Measurements from ENCODE around the gene ASCC2.

Gene ASCC2

DNA sequence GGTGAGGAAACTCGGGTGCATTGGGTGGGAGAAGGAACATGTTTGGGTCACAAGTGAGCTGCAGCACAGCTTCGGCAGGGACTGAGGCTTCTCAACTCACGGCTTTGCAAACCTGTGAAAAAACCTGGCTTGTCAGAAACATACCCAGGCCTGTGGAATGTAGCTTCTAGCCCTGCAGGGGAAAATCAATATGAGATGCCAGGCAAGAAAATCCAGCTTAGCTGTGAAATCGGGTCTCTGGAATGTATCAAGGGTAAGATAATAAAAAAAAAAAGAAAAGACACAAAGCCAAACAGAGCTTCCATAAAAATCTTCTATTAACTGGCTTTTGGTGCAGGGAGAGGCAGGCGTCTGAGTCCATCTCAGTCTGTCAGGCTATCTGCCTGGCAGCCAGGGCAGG lies 42.4 kb downstream of the ASCC2 start:
- peaks cover 84% of the 10 kb centered on the region for H3K36me3 Mint-ChIP-seq
- DNase-seq (ENCODE audit: low spot score in 2 of 2) = no peak
- no peak overlapping the region for H3K27ac Mint-ChIP-seq
- H3K9me3 Mint-ChIP-seq = no peaks in the 10 kb centered on the region
- no peak overlapping the region for H3K4me3 Mint-ChIP-seq
- peaks cover 8% of the 10 kb centered on the region for H3K4me1 Mint-ChIP-seq
- no peak for ATAC-seq

DNA sequence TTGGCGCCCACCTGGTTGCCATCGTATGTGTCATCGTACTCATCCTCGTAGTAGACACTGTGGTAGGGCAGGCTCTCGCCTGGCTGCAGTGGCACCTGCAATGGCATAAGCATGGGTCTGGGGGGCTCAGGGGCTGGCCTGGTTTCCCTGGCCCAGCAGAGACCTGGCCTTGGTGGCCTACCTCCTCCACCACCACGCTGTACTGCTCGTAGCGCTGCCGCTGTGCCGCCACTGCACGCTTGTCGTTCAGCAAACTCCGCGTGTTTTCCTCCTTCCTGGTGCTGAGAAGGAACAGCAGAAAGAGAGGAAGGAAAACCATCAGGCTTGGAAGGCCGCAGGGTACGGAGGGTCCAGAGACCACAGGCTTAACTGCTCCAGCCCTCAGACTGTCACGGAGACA lies 44.7 kb downstream of the ASCC2 start:
- H3K36me3 Mint-ChIP-seq = peaks cover 90% of the 10 kb centered on the region
- no peaks in the 10 kb centered on the region for H3K9me3 Mint-ChIP-seq
- H3K27ac Mint-ChIP-seq = no peak overlapping the region
- ATAC-seq = no peak
- no peak overlapping the region for H3K4me3 Mint-ChIP-seq
- no peak for DNase-seq (ENCODE audit: low spot score in 2 of 2)
- H3K4me1 Mint-ChIP-seq = peaks cover 7% of the 10 kb centered on the region

GRCh38 chr22:29790061-29790460 lies 48.0 kb downstream of the ASCC2 start:
- DNase-seq (ENCODE audit: low spot score in 2 of 2) (no peak), ATAC-seq (no peak)
- Mint-ChIP-seq H3K4me3 (no peak overlapping the region), H3K4me1 (no peaks in the 10 kb centered on the region), H3K36me3 (peaks cover 69% of the 10 kb centered on the region), H3K9me3 (no peaks in the 10 kb centered on the region), H3K27ac (peak overlapping the region; percentile 55)

GRCh38 chr22:29788339-29789279 lies 49.5 kb downstream of the ASCC2 start:
- no peaks in the 10 kb centered on the region for H3K4me1 Mint-ChIP-seq
- no peak overlapping the region for H3K4me3 Mint-ChIP-seq
- DNase-seq (ENCODE audit: low spot score in 2 of 2) = no peak
- no peak overlapping the region for H3K27ac Mint-ChIP-seq
- ATAC-seq = no peak
- no peaks in the 10 kb centered on the region for H3K9me3 Mint-ChIP-seq
- H3K36me3 Mint-ChIP-seq = peaks cover 59% of the 10 kb centered on the region

DNA sequence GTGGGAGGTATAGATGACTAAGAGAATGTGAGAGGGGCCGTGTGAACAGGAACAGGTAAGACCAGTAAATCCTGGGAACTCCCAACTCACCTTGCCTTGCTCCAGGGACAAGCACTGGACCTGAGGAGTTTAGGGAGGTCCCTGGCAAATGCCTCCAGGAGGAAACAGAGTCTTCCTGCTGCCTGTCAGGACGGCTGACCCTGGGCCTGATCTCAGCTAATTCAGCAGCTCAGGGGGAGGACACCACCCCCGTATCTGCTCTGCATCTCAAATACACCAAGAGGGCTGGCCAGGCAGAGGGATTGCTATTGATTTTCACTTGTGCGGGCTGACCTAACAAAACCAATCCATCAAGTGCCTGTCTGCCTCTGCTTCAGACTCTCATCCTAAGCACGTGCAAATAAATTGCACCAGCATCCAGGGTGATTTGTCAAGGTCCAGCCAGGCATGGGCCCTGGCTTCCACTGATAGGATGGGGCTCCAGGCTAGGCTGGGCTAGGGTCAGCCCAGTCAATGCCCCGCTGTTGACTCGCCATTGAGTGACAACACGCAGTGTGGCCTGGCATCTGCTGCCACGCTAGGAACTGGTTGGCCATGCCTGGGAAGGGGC lies 50.6 kb downstream of the ASCC2 start:
- Mint-ChIP-seq H3K9me3 (no peaks in the 10 kb centered on the region), H3K27ac (no peak overlapping the region), H3K36me3 (peaks cover 50% of the 10 kb centered on the region), H3K4me1 (no peaks in the 10 kb centered on the region), H3K4me3 (no peak overlapping the region)
- DNase-seq (ENCODE audit: low spot score in 2 of 2) (no peak), ATAC-seq (peak; percentile 38)

DNA sequence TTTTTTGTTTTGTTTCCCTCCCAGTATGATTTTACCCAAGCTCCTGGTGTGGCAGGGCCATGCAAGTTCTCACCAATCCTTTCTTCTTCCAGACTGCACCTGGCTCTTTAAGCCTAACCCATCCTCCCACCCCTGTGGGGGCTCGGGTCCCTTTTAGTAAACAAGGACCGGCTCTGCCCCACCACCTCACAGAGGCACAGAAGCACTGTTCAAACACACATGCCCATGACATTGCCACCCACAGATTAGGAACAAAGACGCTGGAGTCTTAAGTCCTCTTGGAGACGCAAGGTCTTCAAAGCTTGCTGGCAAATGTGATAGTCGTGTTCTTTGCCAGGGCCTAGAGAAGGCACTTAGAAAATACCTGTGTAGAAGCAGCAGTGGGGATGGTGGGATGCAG lies 52.0 kb downstream of the ASCC2 start:
- ATAC-seq (no peak), DNase-seq (ENCODE audit: low spot score in 2 of 2) (no peak)
- Mint-ChIP-seq H3K9me3 (no peaks in the 10 kb centered on the region), H3K36me3 (peaks cover 36% of the 10 kb centered on the region), H3K4me1 (no peaks in the 10 kb centered on the region), H3K27ac (no peak overlapping the region), H3K4me3 (no peak overlapping the region)

GRCh38 chr22:29784451-29785361 lies 53.4 kb downstream of the ASCC2 start:
- no peak for ATAC-seq
- H3K4me1 Mint-ChIP-seq = no peaks in the 10 kb centered on the region
- no peak overlapping the region for H3K4me3 Mint-ChIP-seq
- H3K36me3 Mint-ChIP-seq = peaks cover 22% of the 10 kb centered on the region
- DNase-seq (ENCODE audit: low spot score in 2 of 2) = no peak
- no peak overlapping the region for H3K27ac Mint-ChIP-seq
- H3K9me3 Mint-ChIP-seq = no peaks in the 10 kb centered on the region

- H3K4me3 Mint-ChIP-seq = no peak overlapping the region
- no peaks in the 10 kb centered on the region for H3K4me1 Mint-ChIP-seq
- no peak for DNase-seq (ENCODE audit: low spot score in 2 of 2)
- no peaks in the 10 kb centered on the region for H3K9me3 Mint-ChIP-seq
- peaks cover under 1% of the 10 kb centered on the region for H3K36me3 Mint-ChIP-seq
- peak overlapping the region; percentile 14 for H3K27ac Mint-ChIP-seq
- no peak for ATAC-seq
Observed at GRCh38 chr22:29782061-29782845, 55.8 kb downstream of the ASCC2 start.

DNA sequence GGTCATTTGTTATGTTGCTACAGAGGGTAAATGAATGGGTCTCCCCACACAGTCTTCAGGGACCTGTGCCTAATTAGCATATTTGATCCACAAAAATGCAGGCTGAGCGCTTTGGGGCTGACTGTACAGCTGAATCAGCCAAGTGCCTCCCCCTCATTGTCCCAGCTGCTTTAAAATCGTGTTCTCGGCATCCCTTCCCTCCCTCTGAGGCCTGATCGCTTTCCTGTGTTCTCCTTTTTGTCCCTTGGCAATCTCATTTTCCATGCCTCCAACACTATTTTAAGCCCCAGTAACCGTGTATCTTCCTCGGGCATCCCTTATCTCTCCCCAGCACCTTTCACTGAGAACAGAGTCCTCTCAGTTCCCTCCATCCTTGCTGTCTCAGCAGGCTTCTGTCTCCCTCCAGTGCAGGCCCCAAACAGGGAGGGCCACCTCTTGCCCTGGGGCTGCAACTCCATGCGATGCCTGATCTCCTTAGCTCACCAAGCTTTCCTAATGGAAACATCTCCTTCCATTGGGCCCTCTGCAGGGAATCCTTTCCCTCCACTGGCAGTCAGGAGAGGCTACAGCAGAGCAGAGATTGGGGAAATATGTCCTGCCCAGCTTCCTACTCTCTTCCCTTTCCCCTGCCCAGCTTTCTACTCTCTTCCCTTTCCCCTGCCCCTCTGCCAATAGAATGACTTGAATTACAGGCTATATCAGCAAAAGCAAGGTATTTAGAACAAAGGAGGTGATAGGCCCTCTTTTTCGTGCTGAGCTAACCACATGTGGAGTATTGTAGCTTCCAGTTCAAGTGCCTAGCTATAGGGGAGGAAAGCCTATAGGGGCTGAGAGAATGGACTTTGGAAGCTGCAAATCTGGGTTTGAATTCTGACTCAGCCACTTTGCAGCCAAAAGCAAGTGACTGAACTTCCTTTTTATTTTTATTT lies 57.1 kb downstream of the ASCC2 start:
- Mint-ChIP-seq H3K4me3 (no peak overlapping the region), H3K36me3 (no peaks in the 10 kb centered on the region), H3K27ac (no peak overlapping the region), H3K4me1 (no peaks in the 10 kb centered on the region), H3K9me3 (no peaks in the 10 kb centered on the region)
- DNase-seq (ENCODE audit: low spot score in 2 of 2) (no peak), ATAC-seq (no peak)

DNA sequence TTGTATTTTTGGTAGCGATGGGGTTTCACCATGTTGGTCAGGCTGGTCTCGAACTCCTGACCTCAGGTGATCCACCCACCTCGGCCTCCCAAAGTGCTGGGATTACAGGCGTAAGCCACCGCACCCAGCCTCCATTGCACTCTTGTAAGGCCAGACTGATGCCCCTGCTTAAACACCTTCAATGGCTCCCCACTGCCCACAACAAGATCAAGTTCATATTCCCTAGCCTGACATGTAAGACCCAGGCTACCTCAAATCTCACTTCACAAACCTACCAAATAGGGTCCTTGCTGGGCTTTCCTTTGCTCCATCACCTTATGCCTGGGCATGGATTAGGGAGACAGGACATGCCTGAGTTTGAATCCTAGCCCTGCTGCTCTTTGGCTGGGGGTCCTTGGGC lies 57.9 kb downstream of the ASCC2 start:
- no peak overlapping the region for H3K27ac Mint-ChIP-seq
- DNase-seq (ENCODE audit: low spot score in 2 of 2) = no peak

DNA sequence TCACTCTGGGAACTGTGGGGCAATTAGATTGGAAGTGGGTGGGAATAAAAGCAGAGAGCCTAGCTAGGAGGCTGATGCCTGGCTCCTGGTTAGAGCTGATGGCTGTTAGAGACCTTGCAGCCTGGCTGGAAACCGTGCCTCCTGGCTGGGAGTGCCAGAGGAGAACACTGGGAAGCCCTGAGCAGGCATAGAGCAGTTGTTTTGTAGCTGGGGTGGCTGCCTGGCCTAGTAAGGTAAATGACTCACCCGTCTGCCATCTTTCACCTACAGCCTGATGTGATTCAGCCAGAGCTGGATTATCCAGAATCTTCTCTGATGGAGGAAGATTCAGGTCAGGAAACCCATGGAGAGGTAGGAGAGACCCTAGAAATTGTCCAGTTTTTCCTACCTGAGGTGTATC lies 64.8 kb downstream of the ASCC2 start:
- H3K4me1 Mint-ChIP-seq = peaks cover 7% of the 10 kb centered on the region
- H3K9me3 Mint-ChIP-seq = no peaks in the 10 kb centered on the region
- peaks cover 31% of the 10 kb centered on the region for H3K36me3 Mint-ChIP-seq
- no peak overlapping the region for H3K27ac Mint-ChIP-seq
- ATAC-seq (no peak), DNase-seq (ENCODE audit: low spot score in 2 of 2) (no peak)
- H3K4me3 Mint-ChIP-seq = no peak overlapping the region

More for the DNA sequence above, 57.9 kb downstream of the ASCC2 start:
- ATAC-seq = no peak
- Mint-ChIP-seq H3K4me3 (no peak overlapping the region), H3K4me1 (no peaks in the 10 kb centered on the region), H3K9me3 (no peaks in the 10 kb centered on the region), H3K36me3 (no peaks in the 10 kb centered on the region)

DNA sequence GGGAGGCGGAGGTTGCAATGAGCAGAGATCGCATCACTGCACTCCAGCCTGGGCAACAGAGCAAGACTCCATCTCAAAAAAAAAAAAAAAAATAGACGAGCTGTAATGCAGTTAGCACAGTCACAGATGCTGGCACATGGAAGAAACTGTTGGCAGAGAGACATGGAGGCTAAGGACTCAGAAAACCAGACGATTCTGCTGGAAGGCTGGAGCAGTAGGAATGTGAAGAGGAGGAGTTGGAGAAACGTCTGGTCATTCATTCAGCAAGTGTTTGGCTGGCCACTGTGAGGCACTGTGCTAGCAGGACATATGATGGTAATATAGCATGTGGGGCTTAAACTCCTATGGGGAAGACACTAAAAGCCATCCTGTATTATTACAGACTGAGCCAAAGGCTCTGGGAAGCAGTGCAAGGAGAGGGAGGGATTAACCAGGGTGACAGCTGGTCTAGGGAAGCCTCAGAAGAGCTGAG lies 65.9 kb downstream of the ASCC2 start:
- no peak for DNase-seq (ENCODE audit: low spot score in 2 of 2)

GRCh38 chr22:29769723-29770321 lies 68.3 kb downstream of the ASCC2 start:
- no peaks in the 10 kb centered on the region for H3K9me3 Mint-ChIP-seq
- peaks cover 37% of the 10 kb centered on the region for H3K36me3 Mint-ChIP-seq
- H3K4me3 Mint-ChIP-seq = no peak overlapping the region
- H3K27ac Mint-ChIP-seq = no peak overlapping the region
- ATAC-seq (no peak), DNase-seq (ENCODE audit: low spot score in 2 of 2) (no peak)
- peaks cover 33% of the 10 kb centered on the region for H3K4me1 Mint-ChIP-seq

More for the DNA sequence above, 65.9 kb downstream of the ASCC2 start:
- Mint-ChIP-seq H3K9me3 (no peaks in the 10 kb centered on the region), H3K36me3 (peaks cover 37% of the 10 kb centered on the region), H3K4me3 (no peak overlapping the region), H3K4me1 (peaks cover 18% of the 10 kb centered on the region), H3K27ac (no peak overlapping the region)
- no peak for ATAC-seq
